Measurements from ENCODE around the gene TULP3. TPM values are rescaled to one million over a fixed set of nuclear protein-coding genes. Genes with fewer than 3 reads are reported as not detected.

The TULP3 gene, protein sequence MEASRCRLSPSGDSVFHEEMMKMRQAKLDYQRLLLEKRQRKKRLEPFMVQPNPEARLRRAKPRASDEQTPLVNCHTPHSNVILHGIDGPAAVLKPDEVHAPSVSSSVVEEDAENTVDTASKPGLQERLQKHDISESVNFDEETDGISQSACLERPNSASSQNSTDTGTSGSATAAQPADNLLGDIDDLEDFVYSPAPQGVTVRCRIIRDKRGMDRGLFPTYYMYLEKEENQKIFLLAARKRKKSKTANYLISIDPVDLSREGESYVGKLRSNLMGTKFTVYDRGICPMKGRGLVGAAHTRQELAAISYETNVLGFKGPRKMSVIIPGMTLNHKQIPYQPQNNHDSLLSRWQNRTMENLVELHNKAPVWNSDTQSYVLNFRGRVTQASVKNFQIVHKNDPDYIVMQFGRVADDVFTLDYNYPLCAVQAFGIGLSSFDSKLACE
- 10 to 100 TPM in 1 of 2 experiments, 1 to 10 TPM in 1; 9.2 to 10.5 TPM for total RNA-seq

GRCh38 chr12:2890388-2891239, at the start of gene TULP3:
TSS of gene TULP3 (plus strand) at chr12:2890891. CDS start at chr12:2890948, 57 bp downstream.
- ATAC-seq (peak; percentile 99), DNase-seq (peak; percentile 98)
- Mint-ChIP-seq H3K4me1 (ENCODE audit: low read depth) (peaks cover 48% of the 10 kb centered on the region), H3K9me3 (ENCODE audit: insufficient read depth) (no peaks in the 10 kb centered on the region), H3K27me3 (ENCODE audit: low read depth) (no peaks in the 10 kb centered on the region), H3K36me3 (ENCODE audit: low read depth) (peaks cover 34% of the 10 kb centered on the region), H3K4me3 (peak within 1 kb of the TSS; percentile 93), H3K27ac (peak within 1 kb of the TSS; percentile 92)
- ChIA-PET POLR2A (interaction anchor here (1.1 to 2.1 kb wide), 2 partner anchors 12 to 14 kb away, joined by 4 to 21 read pairs; partner anchors contain the start of genes FOXM1 and RHNO1), CTCF (interaction anchor here (1.0 to 1.4 kb wide), 3 partner anchors 11 to 53 kb away, joined by 3 to 6 read pairs (median 3); no protein-coding TSS in a partner anchor)

DNA sequence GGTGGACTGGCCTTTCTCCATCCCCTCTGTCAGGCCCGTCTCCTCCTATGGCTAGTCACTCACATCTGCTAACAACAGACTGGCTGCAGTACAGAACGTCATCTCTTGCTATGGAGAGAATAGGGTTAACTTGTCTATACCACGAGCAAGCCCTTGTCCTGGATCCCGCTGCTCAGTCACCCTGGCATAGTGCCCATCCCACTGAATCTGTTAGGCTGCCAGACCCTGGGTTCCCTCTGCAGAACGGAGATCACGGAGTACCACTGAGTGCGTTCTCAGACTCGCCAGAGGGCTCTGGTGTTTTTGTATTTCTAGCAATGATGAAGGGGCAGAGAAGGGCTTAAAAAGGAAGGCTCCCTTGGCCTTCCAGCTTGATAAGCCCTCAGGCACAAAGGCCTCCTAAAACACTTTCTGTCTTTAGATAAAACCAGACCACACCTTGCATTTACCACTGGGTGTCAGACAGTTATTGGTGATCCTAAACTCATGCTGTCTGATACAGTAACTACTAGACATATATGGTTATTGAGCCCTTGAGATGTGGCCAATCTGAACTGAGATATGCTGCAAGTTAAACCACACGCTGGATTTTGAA, 49.5 kb upstream of the TULP3 start:
- Mint-ChIP-seq H3K4me1 (ENCODE audit: low read depth) (no peaks in the 10 kb centered on the region), H3K4me3 (no peak overlapping the region), H3K9me3 (ENCODE audit: insufficient read depth) (no peaks in the 10 kb centered on the region), H3K27ac (no peak overlapping the region), H3K27me3 (ENCODE audit: low read depth) (no peaks in the 10 kb centered on the region), H3K36me3 (ENCODE audit: low read depth) (peaks cover 13% of the 10 kb centered on the region)
- no peak for DNase-seq
- ChIA-PET CTCF (no interaction called here), POLR2A (no interaction called here)
- no peak for ATAC-seq

DNA sequence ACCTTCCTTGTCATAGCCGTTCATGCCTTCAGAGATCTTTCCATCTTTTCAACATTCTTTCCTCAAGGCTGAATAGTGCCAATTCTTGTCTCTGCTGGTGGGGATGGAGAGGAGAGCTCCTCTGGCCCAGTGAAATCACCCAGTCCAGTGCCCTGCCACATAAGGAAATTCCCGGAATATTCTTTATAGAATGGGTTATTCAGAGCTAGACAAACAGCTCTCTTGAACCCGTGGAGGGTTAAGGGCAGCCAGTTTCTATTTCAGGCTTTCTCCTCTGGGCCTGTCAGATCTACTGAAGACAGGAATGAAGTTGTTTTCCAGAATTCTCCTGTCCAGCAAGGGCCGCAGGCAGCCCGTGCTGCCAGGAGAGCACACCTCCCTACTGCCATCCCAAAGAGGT, 47.7 kb upstream of the TULP3 start:
- ATAC-seq, result no peak
- Mint-ChIP-seq H3K27ac (no peak overlapping the region), H3K9me3 (ENCODE audit: insufficient read depth) (no peaks in the 10 kb centered on the region), H3K27me3 (ENCODE audit: low read depth) (no peaks in the 10 kb centered on the region), H3K4me3 (no peak overlapping the region), H3K4me1 (ENCODE audit: low read depth) (no peaks in the 10 kb centered on the region), H3K36me3 (ENCODE audit: low read depth) (peaks cover 10% of the 10 kb centered on the region)
- no peak for DNase-seq
- CTCF ChIA-PET, result no interaction called here
- POLR2A ChIA-PET, result no interaction called here

GRCh38 chr12:2844786-2845185, 45.9 kb upstream of the TULP3 start:
- no peak for ATAC-seq

GRCh38 chr12:2845280-2845679, 45.4 kb upstream of the TULP3 start:
- H3K36me3 Mint-ChIP-seq (ENCODE audit: low read depth), result peaks cover 4% of the 10 kb centered on the region
- H3K27me3 Mint-ChIP-seq (ENCODE audit: low read depth), result no peaks in the 10 kb centered on the region
- no peaks in the 10 kb centered on the region for H3K4me1 Mint-ChIP-seq (ENCODE audit: low read depth)
- H3K4me3 Mint-ChIP-seq, result no peak overlapping the region
- ChIA-PET POLR2A (interaction anchor here (0.9 to 1.3 kb wide), 3 partner anchors 10 to 32 kb away, joined by 3 to 4 read pairs (median 3); partner anchors contain the start of genes FOXM1, RHNO1 and TEX52), CTCF (interaction anchor here (1.0 to 3.1 kb wide), 7 partner anchors 9 to 162 kb away, joined by 3 to 11 read pairs (median 4); no protein-coding TSS in a partner anchor)
- H3K9me3 Mint-ChIP-seq (ENCODE audit: insufficient read depth), result no peaks in the 10 kb centered on the region
- H3K27ac Mint-ChIP-seq, result no peak overlapping the region
- no peak for DNase-seq
- ATAC-seq, result no peak

More at GRCh38 chr12:2844786-2845185, 45.9 kb upstream of the TULP3 start:
- ChIA-PET CTCF (interaction anchor here (1.0 to 3.1 kb wide), 5 partner anchors 9 to 162 kb away, joined by 3 to 11 read pairs (median 5); no protein-coding TSS in a partner anchor), POLR2A (interaction anchor here (1.2 to 1.3 kb wide), 2 partner anchors 10 to 32 kb away, joined by 3 to 4 read pairs; partner anchors contain the start of genes FOXM1 and RHNO1)
- Mint-ChIP-seq H3K27me3 (ENCODE audit: low read depth) (no peaks in the 10 kb centered on the region), H3K27ac (no peak overlapping the region), H3K36me3 (ENCODE audit: low read depth) (peaks cover 5% of the 10 kb centered on the region), H3K4me1 (ENCODE audit: low read depth) (no peaks in the 10 kb centered on the region), H3K9me3 (ENCODE audit: insufficient read depth) (no peaks in the 10 kb centered on the region), H3K4me3 (no peak overlapping the region)
- no peak for DNase-seq

GRCh38 chr12:2851931-2852330, 38.8 kb upstream of the TULP3 start:
- CTCF ChIA-PET, result interaction anchor here (1.4 kb wide), 1 partner anchor 92 kb away, joined by 4 read pairs; no protein-coding TSS in a partner anchor
- Mint-ChIP-seq H3K36me3 (ENCODE audit: low read depth) (no peaks in the 10 kb centered on the region), H3K4me1 (ENCODE audit: low read depth) (no peaks in the 10 kb centered on the region)

GRCh38 chr12:2853626-2854025, 37.1 kb upstream of the TULP3 start:
- Mint-ChIP-seq H3K27ac (no peak overlapping the region), H3K36me3 (ENCODE audit: low read depth) (peaks cover 8% of the 10 kb centered on the region), H3K27me3 (ENCODE audit: low read depth) (no peaks in the 10 kb centered on the region), H3K9me3 (ENCODE audit: insufficient read depth) (no peaks in the 10 kb centered on the region), H3K4me1 (ENCODE audit: low read depth) (no peaks in the 10 kb centered on the region), H3K4me3 (no peak overlapping the region)
- peak; percentile 65 for ATAC-seq
- CTCF ChIA-PET, result interaction anchor here (1.0 to 2.3 kb wide), 14 partner anchors 8 to 181 kb away, joined by 3 to 17 read pairs (median 4); partner anchors contain the start of genes FOXM1, RHNO1 and TULP3
- POLR2A ChIA-PET, result interaction anchor here (1.1 kb wide), 1 partner anchor 23 kb away, joined by 4 read pairs; the partner anchor contains the start of genes FOXM1 and RHNO1
- DNase-seq, result peak; percentile 54

More at GRCh38 chr12:2851931-2852330, 38.8 kb upstream of the TULP3 start:
- Mint-ChIP-seq H3K27ac (no peak overlapping the region), H3K27me3 (ENCODE audit: low read depth) (no peaks in the 10 kb centered on the region), H3K4me3 (no peak overlapping the region), H3K9me3 (ENCODE audit: insufficient read depth) (no peaks in the 10 kb centered on the region)
- POLR2A ChIA-PET, result interaction anchor here (0.6 kb wide), 1 partner anchor 1551 kb away, joined by 6 read pairs; no protein-coding TSS in a partner anchor
- DNase-seq (no peak), ATAC-seq (no peak)

GRCh38 chr12:2854669-2855453, 35.8 kb upstream of the TULP3 start:
- CTCF ChIA-PET, result interaction anchor here (1.0 to 2.3 kb wide), 11 partner anchors 9 to 180 kb away, joined by 3 to 17 read pairs (median 5); partner anchors contain the start of genes FOXM1, RHNO1 and TULP3
- Mint-ChIP-seq H3K9me3 (ENCODE audit: insufficient read depth) (no peaks in the 10 kb centered on the region), H3K27ac (no peak overlapping the region), H3K4me3 (no peak overlapping the region), H3K27me3 (ENCODE audit: low read depth) (no peaks in the 10 kb centered on the region), H3K4me1 (ENCODE audit: low read depth) (no peaks in the 10 kb centered on the region), H3K36me3 (ENCODE audit: low read depth) (peaks cover 19% of the 10 kb centered on the region)
- no peak for ATAC-seq
- no peak for DNase-seq
- POLR2A ChIA-PET, result interaction anchor here (1.1 to 1.2 kb wide), 2 partner anchors 10 to 22 kb away, joined by 4 read pairs; partner anchors contain the start of genes FOXM1 and RHNO1

DNA sequence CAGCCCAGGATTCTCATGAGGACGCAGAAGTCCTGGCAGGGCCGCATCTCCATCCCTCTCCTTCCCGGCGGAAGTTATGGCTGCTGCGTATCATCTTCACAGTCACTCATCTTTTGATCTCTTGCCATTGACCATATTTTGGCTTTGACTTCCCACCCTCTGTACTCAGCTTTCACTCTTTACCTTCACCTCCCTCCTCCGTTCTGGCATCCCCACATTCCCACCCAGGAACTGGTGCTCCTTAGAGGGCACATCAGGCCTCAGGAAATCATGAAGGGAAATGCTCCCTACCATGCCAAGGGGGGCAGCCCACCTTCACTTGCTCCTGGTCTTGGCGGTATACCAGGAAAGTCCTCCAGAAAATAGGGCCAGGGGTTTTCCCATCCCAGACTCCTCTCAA, 35.1 kb upstream of the TULP3 start:
- no peak for DNase-seq
- Mint-ChIP-seq H3K9me3 (ENCODE audit: insufficient read depth) (no peaks in the 10 kb centered on the region), H3K4me3 (no peak overlapping the region), H3K36me3 (ENCODE audit: low read depth) (peaks cover 25% of the 10 kb centered on the region), H3K4me1 (ENCODE audit: low read depth) (no peaks in the 10 kb centered on the region), H3K27ac (no peak overlapping the region), H3K27me3 (ENCODE audit: low read depth) (no peaks in the 10 kb centered on the region)
- POLR2A ChIA-PET, result interaction anchor here (1.2 to 1.4 kb wide), 2 partner anchors 11 to 21 kb away, joined by 4 to 6 read pairs; partner anchors contain the start of genes FOXM1 and RHNO1
- no peak for ATAC-seq
- CTCF ChIA-PET, result interaction anchor here (2.3 kb wide), 1 partner anchor 89 kb away, joined by 17 read pairs; no protein-coding TSS in a partner anchor

DNA sequence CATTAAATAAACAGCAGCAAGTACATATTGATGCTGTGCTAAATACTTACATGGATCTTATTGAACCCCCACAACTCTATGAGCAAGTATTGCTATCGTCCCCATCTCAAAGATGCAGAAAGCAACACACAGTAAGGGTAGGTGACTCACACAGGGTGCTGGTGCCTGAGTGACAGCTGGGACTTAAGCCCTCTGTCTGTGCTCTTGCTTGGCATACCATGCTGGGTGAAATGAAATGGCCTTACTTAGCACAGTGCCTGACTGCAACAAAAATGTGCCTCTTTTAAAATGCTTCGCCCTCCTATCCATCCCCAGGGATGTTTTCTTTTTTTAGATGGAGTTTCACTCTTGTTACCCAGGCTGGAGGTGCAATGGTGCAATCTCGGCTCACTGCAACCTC, 34.6 kb upstream of the TULP3 start:
- POLR2A ChIA-PET, result interaction anchor here (0.7 to 1.6 kb wide), 3 partner anchors 11 to 21 kb away, joined by 3 to 6 read pairs (median 4); partner anchors contain the start of genes FOXM1 and RHNO1
- no peaks in the 10 kb centered on the region for H3K4me1 Mint-ChIP-seq (ENCODE audit: low read depth)
- H3K9me3 Mint-ChIP-seq (ENCODE audit: insufficient read depth), result no peaks in the 10 kb centered on the region
- no peak for ATAC-seq
- no peak overlapping the region for H3K4me3 Mint-ChIP-seq
- H3K27me3 Mint-ChIP-seq (ENCODE audit: low read depth), result no peaks in the 10 kb centered on the region
- no peak overlapping the region for H3K27ac Mint-ChIP-seq
- CTCF ChIA-PET, result no interaction called here
- peaks cover 26% of the 10 kb centered on the region for H3K36me3 Mint-ChIP-seq (ENCODE audit: low read depth)
- DNase-seq, result no peak

All from activated CD8-positive, alpha-beta T cell treated with anti-CD3 and anti-CD28 coated beads, Interleukin-2, amount 10 ng/mL, durations not matched to agents 7 days and 5 days (primary cell).